Measurements from ENCODE around the gene HOXB8.

Gene HOXB8

GRCh38 chr17:48565925-48566710 is 49.0 kb downstream of the HOXB8 start:
- no peak for TF ChIP-seq CTCF (IDR thresholded peaks at IDR 0.05; ENCODE audit: insufficient read depth, low read length, poor library complexity, severe bottlenecking)
- TF ChIP-seq EZH2phosphoT487 (conservative IDR thresholded peaks at IDR 0.05; ENCODE audit: low read length): no peak
- Histone ChIP-seq H3K27ac (ENCODE audit: low read depth, low read length) (no peak overlapping the region), H3K9me3 (ENCODE audit: insufficient read depth, low read length) (no peaks in the 10 kb centered on the region), H3K79me2 (ENCODE audit: insufficient read depth, low read length) (no peaks in the 10 kb centered on the region), H3K36me3 (ENCODE audit: low read length) (no peaks in the 10 kb centered on the region), H3K4me3 (ENCODE audit: insufficient read depth, low read length, poor library complexity, severe bottlenecking) (no peak overlapping the region), H2AFZ (ENCODE audit: low read depth, low read length, severe bottlenecking) (no peak overlapping the region), H3K9ac (ENCODE audit: low read length) (no peak overlapping the region), H3F3A (ENCODE audit: insufficient read depth) (no peaks in the 10 kb centered on the region), H3K27me3 (ENCODE audit: low read length) (no peaks in the 10 kb centered on the region), H3K4me2 (ENCODE audit: low read depth, low read length, poor library complexity, severe bottlenecking) (no peak overlapping the region), H3K9me2 (replicated peaks; ENCODE audit: insufficient read depth, low read length) (no peaks in the 10 kb centered on the region), H4K20me1 (ENCODE audit: low read depth, low read length) (no peaks in the 10 kb centered on the region)

- Histone ChIP-seq H3K27ac (ENCODE audit: low read depth, low read length) (no peak overlapping the region), H3K36me3 (ENCODE audit: low read length) (no peaks in the 10 kb centered on the region), H2AFZ (ENCODE audit: low read depth, low read length, severe bottlenecking) (no peak overlapping the region), H3K9me3 (ENCODE audit: insufficient read depth, low read length) (no peaks in the 10 kb centered on the region), H3K4me3 (ENCODE audit: insufficient read depth, low read length, poor library complexity, severe bottlenecking) (no peak overlapping the region), H4K20me1 (ENCODE audit: low read depth, low read length) (no peaks in the 10 kb centered on the region), H3K4me2 (ENCODE audit: low read depth, low read length, poor library complexity, severe bottlenecking) (no peak overlapping the region), H3K9me2 (replicated peaks; ENCODE audit: insufficient read depth, low read length) (no peaks in the 10 kb centered on the region), H3K9ac (ENCODE audit: low read length) (no peak overlapping the region), H3K79me2 (ENCODE audit: insufficient read depth, low read length) (no peaks in the 10 kb centered on the region), H3K27me3 (ENCODE audit: low read length) (no peaks in the 10 kb centered on the region), H3F3A (ENCODE audit: insufficient read depth) (no peaks in the 10 kb centered on the region)
- no peak for TF ChIP-seq EZH2phosphoT487 (conservative IDR thresholded peaks at IDR 0.05; ENCODE audit: low read length)
- no peak for TF ChIP-seq CTCF (IDR thresholded peaks at IDR 0.05; ENCODE audit: insufficient read depth, low read length, poor library complexity, severe bottlenecking)
Observed at GRCh38 chr17:48565022-48565554, 50.0 kb downstream of the HOXB8 start.

- Histone ChIP-seq H3K9me3 (ENCODE audit: insufficient read depth, low read length) (no peaks in the 10 kb centered on the region), H3K9ac (ENCODE audit: low read length) (no peak overlapping the region), H3K27ac (ENCODE audit: low read depth, low read length) (no peak overlapping the region), H3K36me3 (ENCODE audit: low read length) (no peaks in the 10 kb centered on the region), H3K4me2 (ENCODE audit: low read depth, low read length, poor library complexity, severe bottlenecking) (no peak overlapping the region), H3K27me3 (ENCODE audit: low read length) (no peaks in the 10 kb centered on the region), H3K79me2 (ENCODE audit: insufficient read depth, low read length) (no peaks in the 10 kb centered on the region), H2AFZ (ENCODE audit: low read depth, low read length, severe bottlenecking) (no peak overlapping the region), H4K20me1 (ENCODE audit: low read depth, low read length) (no peaks in the 10 kb centered on the region), H3F3A (ENCODE audit: insufficient read depth) (no peaks in the 10 kb centered on the region), H3K9me2 (replicated peaks; ENCODE audit: insufficient read depth, low read length) (no peaks in the 10 kb centered on the region), H3K4me3 (ENCODE audit: insufficient read depth, low read length, poor library complexity, severe bottlenecking) (no peak overlapping the region)
- TF ChIP-seq CTCF (IDR thresholded peaks at IDR 0.05; ENCODE audit: insufficient read depth, low read length, poor library complexity, severe bottlenecking): no peak
- TF ChIP-seq EZH2phosphoT487 (conservative IDR thresholded peaks at IDR 0.05; ENCODE audit: low read length): no peak
Observed at GRCh38 chr17:48564188-48565021, 50.7 kb downstream of the HOXB8 start.

All from SU-DHL-6 (cell line).